Measurements from ENCODE around the gene SERTAD2. TPM values are rescaled to one million over a fixed set of nuclear protein-coding genes. Genes with fewer than 3 reads are reported as not detected.

The SERTAD2 gene
- total RNA-seq, 1 donor from 2014 or later, result 19.1 TPM

DNA sequence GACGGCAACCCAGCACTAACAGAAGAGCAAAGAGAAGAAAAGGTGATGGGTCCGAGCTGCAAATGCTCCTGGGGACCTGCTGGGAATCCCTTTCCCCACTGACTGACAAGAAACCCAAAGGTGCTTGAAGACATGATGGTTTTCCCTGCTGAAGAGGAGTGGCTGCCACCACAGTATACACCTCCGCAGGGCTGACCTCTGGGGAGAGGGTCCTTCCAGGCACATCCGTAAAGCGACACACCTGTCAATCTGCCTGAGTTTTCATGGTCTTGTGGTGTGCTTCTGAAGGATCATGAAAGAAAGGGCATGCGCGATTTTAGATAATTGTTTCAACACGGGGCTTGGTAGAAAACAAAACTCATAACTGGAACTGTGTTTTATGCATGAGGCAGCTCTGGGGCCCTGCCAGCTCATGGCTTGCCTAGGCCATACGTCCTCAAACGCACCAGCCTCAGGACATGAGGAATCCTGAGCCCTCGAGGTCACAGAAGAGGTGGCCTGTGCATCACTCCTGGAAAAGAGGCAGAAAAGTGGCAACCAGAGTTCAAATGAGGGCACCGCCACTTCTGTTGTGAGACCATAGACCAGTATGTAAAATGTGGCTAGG, 51.8 kb downstream of the SERTAD2 start:
- H3K4me3 Mint-ChIP-seq, result no peak overlapping the region
- TF ChIP-seq EZH2 (IDR thresholded peaks at IDR 0.05), result no peak
- TF ChIP-seq, protein P1, sequence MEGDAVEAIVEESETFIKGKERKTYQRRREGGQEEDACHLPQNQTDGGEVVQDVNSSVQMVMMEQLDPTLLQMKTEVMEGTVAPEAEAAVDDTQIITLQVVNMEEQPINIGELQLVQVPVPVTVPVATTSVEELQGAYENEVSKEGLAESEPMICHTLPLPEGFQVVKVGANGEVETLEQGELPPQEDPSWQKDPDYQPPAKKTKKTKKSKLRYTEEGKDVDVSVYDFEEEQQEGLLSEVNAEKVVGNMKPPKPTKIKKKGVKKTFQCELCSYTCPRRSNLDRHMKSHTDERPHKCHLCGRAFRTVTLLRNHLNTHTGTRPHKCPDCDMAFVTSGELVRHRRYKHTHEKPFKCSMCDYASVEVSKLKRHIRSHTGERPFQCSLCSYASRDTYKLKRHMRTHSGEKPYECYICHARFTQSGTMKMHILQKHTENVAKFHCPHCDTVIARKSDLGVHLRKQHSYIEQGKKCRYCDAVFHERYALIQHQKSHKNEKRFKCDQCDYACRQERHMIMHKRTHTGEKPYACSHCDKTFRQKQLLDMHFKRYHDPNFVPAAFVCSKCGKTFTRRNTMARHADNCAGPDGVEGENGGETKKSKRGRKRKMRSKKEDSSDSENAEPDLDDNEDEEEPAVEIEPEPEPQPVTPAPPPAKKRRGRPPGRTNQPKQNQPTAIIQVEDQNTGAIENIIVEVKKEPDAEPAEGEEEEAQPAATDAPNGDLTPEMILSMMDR (IDR thresholded peaks at IDR 0.05), result no peak
- no peak for TF ChIP-seq EZH2phosphoT487 (IDR thresholded peaks at IDR 0.05)
- no peaks in the 10 kb centered on the region for H3K36me3 ChIP-seq
- H3K27ac Mint-ChIP-seq, result no peak overlapping the region
- no peaks in the 10 kb centered on the region for H3K27me3 ChIP-seq
- H3K27ac ChIP-seq, result no peak overlapping the region
- no peak for DNase-seq (ENCODE audit: low spot score)
- peaks cover 11% of the 10 kb centered on the region for H3K27me3 Mint-ChIP-seq (ENCODE audit: insufficient read depth, low read depth)
- no peaks in the 10 kb centered on the region for H4K20me1 ChIP-seq (ENCODE audit: low read depth)
- peaks cover 3% of the 10 kb centered on the region for H3K4me1 ChIP-seq
- H3K36me3 Mint-ChIP-seq, result no peaks in the 10 kb centered on the region
- H3K4me1 Mint-ChIP-seq, result peaks cover 13% of the 10 kb centered on the region
- no peak overlapping the region for H3K9ac ChIP-seq
- H3K4me2 ChIP-seq, result no peak overlapping the region
- H3K9me3 ChIP-seq (ENCODE audit: low read depth), result no peaks in the 10 kb centered on the region
- no peaks in the 10 kb centered on the region for H3K79me2 ChIP-seq (ENCODE audit: low read depth)
- no peak overlapping the region for H2AFZ ChIP-seq (replicated peaks)
- no peak overlapping the region for H3K4me3 ChIP-seq
- no peaks in the 10 kb centered on the region for H3F3A ChIP-seq (ENCODE audit: low read depth)
- peaks cover 7% of the 10 kb centered on the region for H3K9me3 Mint-ChIP-seq

DNA sequence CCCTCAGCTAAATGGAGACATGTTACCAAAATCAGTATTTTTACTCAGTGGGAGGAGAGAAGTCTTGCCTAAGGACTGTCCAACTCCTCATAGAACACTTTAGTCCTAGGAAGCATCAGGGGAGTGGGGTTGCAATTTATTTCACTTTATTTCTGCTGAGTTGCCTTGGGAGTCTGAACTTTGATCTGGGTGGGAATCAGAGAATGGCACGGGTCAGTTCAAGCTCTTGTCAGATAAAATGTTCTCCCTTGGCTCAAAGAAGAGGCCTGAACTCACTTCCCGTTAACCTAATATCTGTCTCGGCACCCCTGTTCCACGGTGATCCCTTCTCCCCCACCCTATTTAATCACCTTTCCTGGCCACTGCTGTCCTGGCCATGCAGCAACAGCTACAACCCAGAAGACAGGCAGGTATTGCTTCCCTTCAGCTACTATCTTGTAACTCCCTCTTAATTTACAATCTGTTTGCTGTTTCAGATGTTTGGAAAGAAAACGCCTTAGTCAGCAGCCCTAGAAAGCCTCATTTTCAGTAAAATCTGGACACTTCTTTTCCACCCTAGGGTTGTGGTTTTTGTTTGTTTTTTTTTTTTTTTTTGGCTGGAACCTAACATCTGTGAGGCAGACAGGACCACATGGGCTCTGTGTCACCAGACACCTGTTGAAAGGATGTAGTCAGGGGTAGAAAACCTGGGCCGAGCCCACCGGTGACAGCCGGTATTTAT, 52.5 kb downstream of the SERTAD2 start:
- no peaks in the 10 kb centered on the region for H3K36me3 ChIP-seq
- H2AFZ ChIP-seq (replicated peaks), result no peak overlapping the region
- no peaks in the 10 kb centered on the region for H3K27me3 ChIP-seq
- H3K4me2 ChIP-seq, result no peak overlapping the region
- H3K4me1 ChIP-seq, result no peaks in the 10 kb centered on the region
- H3K9me3 Mint-ChIP-seq, result peaks cover 7% of the 10 kb centered on the region
- peaks cover 14% of the 10 kb centered on the region for H3K27me3 Mint-ChIP-seq (ENCODE audit: insufficient read depth, low read depth)
- H3K36me3 Mint-ChIP-seq, result no peaks in the 10 kb centered on the region
- H3F3A ChIP-seq (ENCODE audit: low read depth), result no peaks in the 10 kb centered on the region
- no peak for DNase-seq (ENCODE audit: low spot score)
- no peak overlapping the region for H3K27ac ChIP-seq
- no peaks in the 10 kb centered on the region for H3K79me2 ChIP-seq (ENCODE audit: low read depth)
- H3K4me1 Mint-ChIP-seq, result peaks cover 11% of the 10 kb centered on the region
- no peak overlapping the region for H3K9ac ChIP-seq
- H4K20me1 ChIP-seq (ENCODE audit: low read depth), result no peaks in the 10 kb centered on the region
- TF ChIP-seq EZH2 (IDR thresholded peaks at IDR 0.05) (no peak), EZH2phosphoT487 (IDR thresholded peaks at IDR 0.05) (no peak)
- TF ChIP-seq, protein P1 (IDR thresholded peaks at IDR 0.05), result no peak
- H3K27ac Mint-ChIP-seq, result no peak overlapping the region
- no peaks in the 10 kb centered on the region for H3K9me3 ChIP-seq (ENCODE audit: low read depth)
- H3K4me3 ChIP-seq, result no peak overlapping the region
- no peak overlapping the region for H3K4me3 Mint-ChIP-seq

DNA sequence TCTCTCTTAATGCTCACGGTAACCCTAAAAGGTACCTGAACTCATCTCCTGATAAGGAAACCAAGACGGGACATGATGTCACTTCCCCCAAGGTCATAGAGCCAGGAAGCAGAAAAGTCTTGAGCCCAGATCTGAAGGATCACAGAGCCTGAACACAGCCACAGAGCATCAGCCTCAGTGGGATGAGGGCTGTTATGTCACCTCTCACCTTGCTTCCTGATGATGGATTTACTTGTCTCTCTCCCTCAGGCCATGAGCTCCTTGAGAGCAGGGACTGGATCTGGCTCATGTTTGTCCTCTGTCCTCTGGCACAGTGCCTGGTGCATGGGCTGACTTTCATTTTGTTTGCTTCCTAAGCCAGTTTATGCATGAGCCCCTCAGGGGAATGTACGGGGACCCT, 54.2 kb downstream of the SERTAD2 start:
- DNase-seq (ENCODE audit: low spot score), result no peak

More for the DNA sequence above, 54.2 kb downstream of the SERTAD2 start:
- Mint-ChIP-seq H3K4me3 (no peak overlapping the region), H3K4me1 (peaks cover 9% of the 10 kb centered on the region), H3K9me3 (peaks cover 6% of the 10 kb centered on the region), H3K27ac (peak overlapping the region; percentile 11), H3K27me3 (ENCODE audit: insufficient read depth, low read depth) (peaks cover 13% of the 10 kb centered on the region), H3K36me3 (no peaks in the 10 kb centered on the region)
- Histone ChIP-seq H3K9me3 (ENCODE audit: low read depth) (no peaks in the 10 kb centered on the region), H3K36me3 (no peaks in the 10 kb centered on the region), H3K9ac (no peak overlapping the region), H3F3A (ENCODE audit: low read depth) (peaks cover 6% of the 10 kb centered on the region), H4K20me1 (ENCODE audit: low read depth) (no peaks in the 10 kb centered on the region), H3K4me3 (no peak overlapping the region), H3K27ac (no peak overlapping the region), H3K4me1 (no peaks in the 10 kb centered on the region), H3K27me3 (no peaks in the 10 kb centered on the region), H3K79me2 (ENCODE audit: low read depth) (no peaks in the 10 kb centered on the region), H2AFZ (replicated peaks) (no peak overlapping the region), H3K4me2 (no peak overlapping the region)
- TF ChIP-seq, protein P1 (IDR thresholded peaks at IDR 0.05), result no peak
- TF ChIP-seq EZH2 (IDR thresholded peaks at IDR 0.05), result no peak
- TF ChIP-seq EZH2phosphoT487 (IDR thresholded peaks at IDR 0.05), result no peak

Data from neural progenitor cell (in vitro differentiated cells).